ENCODE measurements around the gene MOGAT3.

GRCh38 chr7:101200862-101201599 lies at the start of gene MOGAT3:
- TF ChIP-seq POLR2A (IDR thresholded peaks at IDR 0.05; ENCODE audit: low read depth) (no peak), POLR2AphosphoS5 (IDR thresholded peaks at IDR 0.05) (no peak)
- TF ChIP-seq, protein P1, sequence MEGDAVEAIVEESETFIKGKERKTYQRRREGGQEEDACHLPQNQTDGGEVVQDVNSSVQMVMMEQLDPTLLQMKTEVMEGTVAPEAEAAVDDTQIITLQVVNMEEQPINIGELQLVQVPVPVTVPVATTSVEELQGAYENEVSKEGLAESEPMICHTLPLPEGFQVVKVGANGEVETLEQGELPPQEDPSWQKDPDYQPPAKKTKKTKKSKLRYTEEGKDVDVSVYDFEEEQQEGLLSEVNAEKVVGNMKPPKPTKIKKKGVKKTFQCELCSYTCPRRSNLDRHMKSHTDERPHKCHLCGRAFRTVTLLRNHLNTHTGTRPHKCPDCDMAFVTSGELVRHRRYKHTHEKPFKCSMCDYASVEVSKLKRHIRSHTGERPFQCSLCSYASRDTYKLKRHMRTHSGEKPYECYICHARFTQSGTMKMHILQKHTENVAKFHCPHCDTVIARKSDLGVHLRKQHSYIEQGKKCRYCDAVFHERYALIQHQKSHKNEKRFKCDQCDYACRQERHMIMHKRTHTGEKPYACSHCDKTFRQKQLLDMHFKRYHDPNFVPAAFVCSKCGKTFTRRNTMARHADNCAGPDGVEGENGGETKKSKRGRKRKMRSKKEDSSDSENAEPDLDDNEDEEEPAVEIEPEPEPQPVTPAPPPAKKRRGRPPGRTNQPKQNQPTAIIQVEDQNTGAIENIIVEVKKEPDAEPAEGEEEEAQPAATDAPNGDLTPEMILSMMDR (IDR thresholded peaks at IDR 0.05) = no peak
